HG03060 (cell line): ENCODE data around the gene PCDHGA8.
"Not testable (repeated sequence)": the region's sequence is repeated elsewhere in the genome, so short reads cannot be mapped to it uniquely, and the experiment has no call there.

Experiments used
- ATAC-seq: cut with Tn5 transposase; IDR thresholded peaks from one replicate; pipeline ENCODE4 v1.9.1; 2021; ENCODE audit warnings: low read depth, moderate number of reproducible peaks; ENCODE audit not compliant: unreplicated experiment

PCDHGA8 gene

GRCh38 chr5:141430332-141431113, 38.1 kb downstream of the PCDHGA8 start, which contains the start of gene PCDHGA12:
PCDHGA12 (plus strand) TSS chr5:141430507; CDS start chr5:141430760, 253 bp downstream.
- ATAC-seq = peak; percentile 85

- no peak for ATAC-seq
These were observed 38.9 kb downstream of the PCDHGA8 start for GRCh38 chr5:141431286-141431685.

DNA sequence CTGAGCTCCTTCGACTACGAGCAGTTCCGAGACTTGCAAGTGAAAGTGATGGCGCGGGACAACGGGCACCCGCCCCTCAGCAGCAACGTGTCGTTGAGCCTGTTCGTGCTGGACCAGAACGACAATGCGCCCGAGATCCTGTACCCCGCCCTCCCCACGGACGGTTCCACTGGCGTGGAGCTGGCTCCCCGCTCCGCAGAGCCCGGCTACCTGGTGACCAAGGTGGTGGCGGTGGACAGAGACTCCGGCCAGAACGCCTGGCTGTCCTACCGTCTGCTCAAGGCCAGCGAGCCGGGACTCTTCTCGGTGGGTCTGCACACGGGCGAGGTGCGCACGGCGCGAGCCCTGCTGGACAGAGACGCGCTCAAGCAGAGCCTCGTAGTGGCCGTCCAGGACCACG, 39.9 kb downstream of the PCDHGA8 start:
- not testable (repeated sequence) for ATAC-seq

- not testable (repeated sequence) for ATAC-seq
These were observed 40.3 kb downstream of the PCDHGA8 start for GRCh38 chr5:141432726-141433125.

GRCh38 chr5:141434006-141434405, 41.6 kb downstream of the PCDHGA8 start:
- no peak for ATAC-seq

- ATAC-seq = no peak
These were observed 44.8 kb downstream of the PCDHGA8 start for GRCh38 chr5:141437221-141437620.

DNA sequence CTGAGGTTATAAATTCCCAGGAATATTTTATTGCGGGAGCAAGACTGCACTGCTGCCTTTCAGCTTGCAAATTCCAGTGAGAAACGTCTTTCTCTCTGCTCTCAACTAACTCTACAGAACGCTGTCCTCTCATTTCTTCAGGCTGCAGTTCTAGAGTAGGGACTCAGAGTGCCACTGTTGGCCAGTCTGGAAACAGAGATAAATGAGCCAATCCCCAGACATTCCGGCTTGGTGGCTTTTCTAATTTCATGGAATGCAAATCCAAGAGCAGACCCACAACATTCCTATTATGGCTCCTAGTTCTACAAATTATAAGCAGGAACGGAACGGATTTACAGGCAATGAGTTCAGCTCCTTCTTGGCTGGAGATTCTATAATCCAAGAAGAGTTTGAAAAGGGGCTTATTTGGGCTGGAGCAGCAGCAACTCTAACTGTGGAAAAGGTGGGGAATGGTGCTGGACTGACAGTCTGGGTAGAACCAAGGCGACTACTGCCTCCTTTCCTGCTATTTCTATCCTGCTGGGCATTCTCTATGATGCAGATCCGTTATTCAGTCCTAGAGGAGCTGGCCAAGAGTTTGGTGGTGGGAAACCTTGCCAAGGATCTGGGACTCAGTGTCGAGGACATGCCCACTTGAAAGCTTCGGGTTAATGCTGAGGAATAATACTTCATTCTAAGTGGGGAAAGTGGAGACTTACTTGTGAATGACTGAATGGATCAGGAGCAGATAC, 47.1 kb downstream of the PCDHGA8 start:
- no peak for ATAC-seq

DNA sequence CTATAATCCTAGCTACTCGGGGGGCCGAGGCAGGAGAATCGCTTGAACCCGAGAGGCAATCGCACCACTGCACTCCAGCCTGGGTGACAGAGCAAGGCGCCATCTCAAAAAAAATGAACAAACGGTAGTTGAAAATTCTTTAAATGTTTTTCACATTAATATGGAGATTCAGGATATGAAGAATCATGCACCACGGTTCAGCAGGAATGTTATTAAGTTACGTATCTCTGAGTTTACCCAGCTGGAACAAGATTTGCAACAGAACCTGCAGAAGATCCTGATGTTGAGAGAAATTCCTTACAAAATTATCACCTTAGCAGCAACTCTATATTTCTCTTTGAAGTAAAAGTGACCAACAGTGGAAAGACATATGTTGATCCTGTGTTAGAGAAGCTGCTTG, 47.9 kb downstream of the PCDHGA8 start:
- no peak for ATAC-seq

DNA sequence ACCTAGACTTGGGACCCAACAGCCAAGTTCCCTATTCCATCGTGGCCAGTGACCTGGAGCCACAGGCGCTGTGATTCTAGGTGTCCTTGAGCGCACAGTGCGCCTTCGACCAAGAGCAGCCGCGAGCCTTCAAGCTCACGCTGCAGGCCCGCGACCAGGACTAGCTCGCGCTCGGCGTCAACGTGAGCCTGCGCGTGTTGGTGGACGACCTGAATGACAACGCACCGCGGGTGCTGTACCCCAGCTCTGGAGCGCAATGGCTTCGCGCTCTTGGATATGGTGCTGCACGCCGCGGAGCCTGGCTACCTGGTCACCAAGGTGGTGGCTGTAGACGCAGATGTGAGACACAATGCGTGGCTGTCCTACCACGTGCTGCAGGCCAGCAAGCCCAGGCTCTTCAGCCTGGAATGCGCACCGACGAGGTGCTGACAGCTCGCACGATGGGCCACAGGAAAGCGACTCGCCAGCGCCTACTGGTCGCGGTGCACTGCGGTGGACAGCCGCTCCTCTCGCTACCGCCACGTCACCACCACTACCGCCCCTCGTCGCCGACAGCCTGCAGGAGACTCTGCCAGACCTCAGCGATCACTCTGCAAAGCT, 49.2 kb downstream of the PCDHGA8 start:
- ATAC-seq = no peak
